HCT116 (cell line): ENCODE data around the gene GOLGA6L4.
"Not testable (repeated sequence)": the region's sequence is repeated elsewhere in the genome, so short reads cannot be mapped to it uniquely, and the experiment has no call there.

ENCODE experiments used
- ATF3 ChIP-seq: IDR thresholded peaks from 2 replicates; pipeline ENCODE4 v1.6.1; 2012
- CBX3 ChIP-seq: IDR thresholded peaks from 2 replicates; pipeline ENCODE4 v1.6.1; 2012; ENCODE audit warnings: low read depth
- CTCF ChIP-seq, 3 experiments: fragments of 200-600 bp in 1 of 3; sonication (generic) in 1 of 3; IDR thresholded peaks in 2 of 3; conservative IDR thresholded peaks in 1 of 3; 2 replicates each; pipeline ENCODE4 v1.5.1; 2012 to 2017; ENCODE audit warnings: low read depth in 2 of 3, low read length in 2 of 3, antibody characterized with exemption in 1 of 3, borderline replicate concordance in 1 of 3, control low read depth in 1 of 3, mild to moderate bottlenecking in 1 of 3, mixed read lengths in 1 of 3, mixed run types in 1 of 3, moderate library complexity in 1 of 3; ENCODE audit not compliant: insufficient read depth in 1 of 3
- EGR1 ChIP-seq: IDR thresholded peaks from 2 replicates; pipeline ENCODE4 v1.6.1; 2012; ENCODE audit warnings: low read depth
- EZH2 ChIP-seq: fragments of 200-600 bp; sonication (generic); IDR thresholded peaks from 2 replicates; pipeline ENCODE4 v1.6.1; 2017; ENCODE audit warnings: antibody characterized with exemption, mixed run types
- EZH2phosphoT487 ChIP-seq: fragments of 200-600 bp; IDR thresholded peaks from 2 replicates; pipeline ENCODE4 v1.6.1; 2018; ENCODE audit warnings: antibody characterized with exemption, borderline replicate concordance
- JUND ChIP-seq: IDR thresholded peaks from 2 replicates; pipeline ENCODE4 v1.6.1; 2012
- POLR2A ChIP-seq: IDR thresholded peaks from 2 replicates; pipeline ENCODE4 v1.7.0; 2011; ENCODE audit warnings: borderline replicate concordance; ENCODE audit not compliant: insufficient read depth, insufficient read length; ENCODE audit errors: extremely low read depth
- POLR2AphosphoS5 ChIP-seq: IDR thresholded peaks from 2 replicates; pipeline ENCODE4 v1.6.1; 2011; ENCODE audit warnings: mild to moderate bottlenecking, low read depth, low read length, moderate library complexity
- RAD21 ChIP-seq: IDR thresholded peaks from 2 replicates; pipeline ENCODE4 v1.6.1; 2012; ENCODE audit warnings: low read depth, mild to moderate bottlenecking
- REST ChIP-seq: IDR thresholded peaks from 2 replicates; pipeline ENCODE4 v1.6.1; 2012; ENCODE audit warnings: low read depth
- YY1 ChIP-seq: IDR thresholded peaks from 2 replicates; pipeline ENCODE4 v1.6.1; 2011; ENCODE audit warnings: low read length, low read depth, moderate library complexity, mild to moderate bottlenecking; ENCODE audit not compliant: insufficient replicate concordance; ENCODE audit errors: extremely low read depth
- ZFX ChIP-seq: fragments of 450-650 bp; IDR thresholded peaks from 2 replicates; pipeline ENCODE4 v1.6.1; 2017
- ZNF274 ChIP-seq: fragments of 200-500 bp; sonication (Bioruptor generic); IDR thresholded peaks from 2 replicates; pipeline ENCODE4 v1.6.1; 2014; ENCODE audit warnings: mild to moderate bottlenecking, low read depth, low read length, inconsistent platforms

- not testable (repeated sequence) for TF ChIP-seq CBX3; EZH2phosphoT487; CTCF (IDR thresholded peaks at IDR 0.05 in 2 of 3, conservative IDR thresholded peaks at IDR 0.05 in 1 of 3; ENCODE audit: borderline replicate concordance in 1 of 3, insufficient read depth in 1 of 3, low read depth in 2 of 3, low read length in 2 of 3); ZFX; POLR2A; POLR2AphosphoS5; YY1; REST; ZNF274; JUND; EZH2; RAD21; EGR1; ATF3
These were observed at the start of gene GOLGA6L4 for GRCh38 chr15:84235573-84235972.
